ENCODE results near the gene SERINC3.

SERINC3 gene

DNA sequence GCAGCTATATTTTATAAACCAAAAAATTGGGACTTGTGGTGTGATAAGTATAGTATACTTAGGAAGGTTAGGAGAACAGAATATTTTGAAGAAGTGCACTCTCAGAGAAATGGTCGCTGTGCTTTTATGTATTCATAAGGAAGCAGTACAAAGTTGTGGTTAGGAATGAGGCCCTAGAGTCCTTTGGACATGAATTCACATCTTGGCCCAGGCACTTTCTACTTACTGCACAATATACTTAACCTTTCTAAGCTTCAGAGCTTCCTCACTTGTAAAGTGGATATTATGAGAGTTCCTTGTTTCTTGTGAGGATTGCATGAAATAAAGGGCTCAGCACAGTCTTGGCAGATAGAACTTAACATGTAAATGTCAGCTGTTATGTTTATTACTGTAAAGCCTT is 21.0 kb upstream of the SERINC3 start:
- Histone ChIP-seq H3K27me3 (no peaks in the 10 kb centered on the region), H3K9me3 (no peaks in the 10 kb centered on the region), H3K4me1 (peaks cover 0 to 24% (median 11%) of the 10 kb centered on the region in 4 donors), H3K27ac (no peak overlapping the region), H3K4me3 (no peak overlapping the region), H3K36me3 (no peaks in the 10 kb centered on the region)
- TF ChIP-seq CTCF (IDR thresholded peaks at IDR 0.05): no peak
- DNase-seq: no peak
- intact Hi-C loops (cut with DNase I; ENCODE audit: low total_unique reads): no loop called here

DNA sequence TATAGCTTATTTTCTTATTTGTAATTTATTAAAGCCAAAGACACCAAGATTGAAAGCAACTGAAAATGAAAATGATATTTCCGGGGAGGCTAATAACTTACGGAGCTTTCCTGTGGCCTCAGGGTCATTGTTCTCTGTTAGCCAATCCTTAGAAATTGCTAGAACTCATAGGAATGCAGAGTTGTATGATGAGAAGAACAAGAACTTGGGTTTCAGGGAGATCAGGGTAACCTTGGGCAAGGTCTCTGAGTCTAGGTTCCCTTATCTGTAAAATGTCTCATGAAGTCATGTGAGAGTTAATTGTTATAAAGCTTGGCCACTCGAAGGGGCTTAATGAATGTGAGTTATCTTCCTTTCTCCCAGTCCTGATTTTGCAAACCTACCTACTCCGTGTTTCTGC is 20.1 kb upstream of the SERINC3 start:
- Histone ChIP-seq H3K36me3 (no peaks in the 10 kb centered on the region), H3K9me3 (no peaks in the 10 kb centered on the region), H3K4me3 (no peak overlapping the region), H3K4me1 (peaks cover 0 to 20% (median 8%) of the 10 kb centered on the region in 4 donors), H3K27me3 (no peaks in the 10 kb centered on the region), H3K27ac (no peak overlapping the region)
- intact Hi-C loops (cut with DNase I; ENCODE audit: low total_unique reads): no loop called here
- no peak for DNase-seq
- no peak for TF ChIP-seq CTCF (IDR thresholded peaks at IDR 0.05)

- Histone ChIP-seq H3K27ac (no peak overlapping the region), H3K27me3 (no peaks in the 10 kb centered on the region), H3K9me3 (no peaks in the 10 kb centered on the region), H3K4me3 (no peak overlapping the region), H3K36me3 (no peaks in the 10 kb centered on the region), H3K4me1 (peaks cover 0 to 20% (median 8%) of the 10 kb centered on the region in 4 donors)
- DNase-seq: no peak
- TF ChIP-seq CTCF (IDR thresholded peaks at IDR 0.05): no peak
- intact Hi-C loops (cut with DNase I; ENCODE audit: low total_unique reads): no loop called here
Observed at GRCh38 chr20:44540834-44541233, 19.0 kb upstream of the SERINC3 start.

- intact Hi-C loops (cut with DNase I; ENCODE audit: low total_unique reads): no loop called here
- Histone ChIP-seq H3K27me3 (no peaks in the 10 kb centered on the region), H3K9me3 (no peaks in the 10 kb centered on the region), H3K36me3 (no peaks in the 10 kb centered on the region), H3K4me1 (peaks cover 0 to 15% (median 4%) of the 10 kb centered on the region in 4 donors), H3K4me3 (no peak overlapping the region), H3K27ac (no peak overlapping the region)
- DNase-seq: no peak
- TF ChIP-seq CTCF (IDR thresholded peaks at IDR 0.05): no peak
Observed at GRCh38 chr20:44537993-44538392, 16.1 kb upstream of the SERINC3 start.

GRCh38 chr20:44536175-44536574 is 14.3 kb upstream of the SERINC3 start:
- Histone ChIP-seq H3K36me3 (no peaks in the 10 kb centered on the region), H3K9me3 (no peaks in the 10 kb centered on the region), H3K27me3 (no peaks in the 10 kb centered on the region), H3K4me3 (no peak overlapping the region), H3K4me1 (peaks cover 0 to 21% (median 9%) of the 10 kb centered on the region in 4 donors), H3K27ac (no peak overlapping the region)
- no peak for DNase-seq
- TF ChIP-seq CTCF (IDR thresholded peaks at IDR 0.05): no peak
- intact Hi-C loops (cut with DNase I; ENCODE audit: low total_unique reads): no loop called here

DNA sequence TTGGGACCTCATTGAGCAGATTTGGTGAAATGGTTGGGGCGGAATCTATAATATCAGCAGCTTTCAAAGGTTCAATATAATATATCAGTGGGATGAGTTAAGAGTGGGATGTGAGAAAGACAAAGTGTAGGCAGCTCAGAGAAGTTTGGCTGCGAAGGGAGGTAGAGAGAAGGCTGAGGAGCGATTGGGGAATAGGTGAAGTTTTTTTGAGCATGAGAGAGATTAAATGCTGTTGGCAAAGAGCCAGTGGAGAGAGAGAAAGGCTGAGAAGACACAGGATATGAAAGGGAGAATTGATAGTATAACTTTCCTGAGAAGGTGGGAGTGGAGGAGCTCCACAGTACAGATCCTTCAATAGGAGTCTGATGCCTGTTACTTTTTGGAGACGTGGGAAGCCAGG is 12.1 kb upstream of the SERINC3 start:
- Histone ChIP-seq H3K36me3 (no peaks in the 10 kb centered on the region), H3K4me3 (no peak overlapping the region), H3K4me1 (peaks cover 0 to 17% (median 9%) of the 10 kb centered on the region in 4 donors), H3K27ac (no peak overlapping the region), H3K9me3 (no peaks in the 10 kb centered on the region), H3K27me3 (no peaks in the 10 kb centered on the region)
- TF ChIP-seq CTCF (IDR thresholded peaks at IDR 0.05): no peak
- intact Hi-C loops (cut with DNase I; ENCODE audit: low total_unique reads): loop anchor here (5.0 kb wide), 2 partner anchors 58 to 78 kb away; no protein-coding TSS in a partner anchor
- DNase-seq: no peak

Measured in tibial artery (tissue), 4 donors.